H9 (cell line): ENCODE data around the gene YPEL4. TPM values are rescaled to one million over a fixed set of nuclear protein-coding genes. Genes with fewer than 3 reads are reported as not detected.
A peak's percentile ranks its signal among the peaks of the same experiment; 100 is the strongest.

Experiments
- DNase-seq: peaks from one replicate; pipeline ENCODE4 v3.0.0-alpha.2; 2017
- H2AFZ ChIP-seq: one replicate; pipeline ENCODE4 v1.6.1; 2013; ENCODE audit warnings: mild to moderate bottlenecking, low read length, control low read depth, moderate library complexity
- H2AK5ac ChIP-seq: 2 replicates; pipeline ENCODE4 v1.6.1; 2013; ENCODE audit warnings: low read length, control low read depth, mixed read lengths; ENCODE audit not compliant: insufficient read length
- H2BK120ac ChIP-seq: one replicate; pipeline ENCODE4 v1.6.1; 2013; ENCODE audit warnings: low read depth, mild to moderate bottlenecking, low read length, control low read depth, inconsistent platforms; ENCODE audit not compliant: poor library complexity, severe bottlenecking
- H2BK12ac ChIP-seq: 2 replicates; pipeline ENCODE4 v1.6.1; 2013; ENCODE audit warnings: low read length, control low read depth, mixed read lengths, low read depth; ENCODE audit not compliant: insufficient read length
- H2BK15ac ChIP-seq: 2 replicates; pipeline ENCODE4 v1.6.1; 2013; ENCODE audit warnings: low read depth, low read length, control low read depth
- H2BK20ac ChIP-seq: one replicate; pipeline ENCODE4 v1.6.1; 2013; ENCODE audit warnings: low read depth, mild to moderate bottlenecking, low read length, control low read depth, inconsistent platforms; ENCODE audit not compliant: poor library complexity, severe bottlenecking
- H2BK5ac ChIP-seq: 2 replicates; pipeline ENCODE4 v1.6.1; 2013; ENCODE audit warnings: low read length, control low read depth, mixed read lengths; ENCODE audit not compliant: insufficient read length
- H3K14ac ChIP-seq: 2 replicates; pipeline ENCODE4 v1.6.1; 2013; ENCODE audit warnings: low read length, control low read depth; ENCODE audit not compliant: insufficient read depth
- H3K18ac ChIP-seq: 2 replicates; pipeline ENCODE4 v1.6.1; 2013; ENCODE audit warnings: low read depth, mild to moderate bottlenecking, mixed read lengths, low read length, control low read depth; ENCODE audit not compliant: insufficient read length
- H3K23ac ChIP-seq: 2 replicates; pipeline ENCODE4 v1.6.1; 2013; ENCODE audit warnings: low read length, control low read depth, mixed read lengths, low read depth; ENCODE audit not compliant: insufficient read length
- H3K23me2 ChIP-seq: 2 replicates; pipeline ENCODE4 v1.6.1; 2013; ENCODE audit warnings: low read depth, mild to moderate bottlenecking, mixed read lengths, low read length, control low read depth; ENCODE audit not compliant: insufficient read length, poor library complexity, severe bottlenecking
- H3K27ac ChIP-seq: 2 replicates; pipeline ENCODE4 v1.5.1; 2013; ENCODE audit warnings: low read length, control low read depth, mixed read lengths, low read depth; ENCODE audit not compliant: insufficient read length
- H3K27me3 ChIP-seq: 2 replicates; pipeline ENCODE4 v1.6.1; 2013; ENCODE audit warnings: low read length, control low read depth, inconsistent platforms; ENCODE audit not compliant: insufficient read depth
- H3K4ac ChIP-seq: 2 replicates; pipeline ENCODE4 v1.6.1; 2013; ENCODE audit warnings: low read depth, mild to moderate bottlenecking, control low read depth, inconsistent platforms, low read length, moderate library complexity
- H3K4me1 ChIP-seq: 2 replicates; pipeline ENCODE4 v1.6.1; 2013; ENCODE audit warnings: low read length, control low read depth, inconsistent platforms; ENCODE audit not compliant: insufficient read depth
- H3K4me2 ChIP-seq: 2 replicates; pipeline ENCODE4 v1.6.1; 2013; ENCODE audit warnings: low read length, control low read depth, mixed read lengths; ENCODE audit not compliant: insufficient read length, insufficient read depth
- H3K56ac ChIP-seq: 2 replicates; pipeline ENCODE4 v1.6.1; 2013; ENCODE audit warnings: low read depth, mild to moderate bottlenecking, mixed read lengths, low read length, control low read depth; ENCODE audit not compliant: insufficient read length
- H3K79me1 ChIP-seq: 2 replicates; pipeline ENCODE4 v1.6.1; 2013; ENCODE audit warnings: low read depth, mild to moderate bottlenecking, moderate library complexity, low read length, control low read depth, inconsistent platforms; ENCODE audit not compliant: insufficient read depth, poor library complexity, severe bottlenecking
- H3K79me2 ChIP-seq: 2 replicates; pipeline ENCODE4 v1.6.1; 2013; ENCODE audit warnings: low read length, control low read depth, inconsistent platforms; ENCODE audit not compliant: insufficient read depth
- H3K9ac ChIP-seq: 2 replicates; pipeline ENCODE4 v1.6.1; 2013; ENCODE audit warnings: low read length, control low read depth, mixed read lengths; ENCODE audit not compliant: insufficient read length; ENCODE audit errors: extremely low read depth
- H3K9me3 ChIP-seq: one replicate; pipeline ENCODE4 v1.6.1; 2013; ENCODE audit warnings: low read depth, low read length, inconsistent platforms; ENCODE audit not compliant: control insufficient read depth
- H3T11ph ChIP-seq: one replicate; pipeline ENCODE4 v1.6.1; 2013; ENCODE audit warnings: mild to moderate bottlenecking, low read length, control low read depth, inconsistent platforms
- H4K20me1 ChIP-seq: one replicate; pipeline ENCODE4 v1.6.1; 2013; ENCODE audit not compliant: control insufficient read depth, insufficient read length, insufficient read depth
- H4K5ac ChIP-seq: 2 replicates; pipeline ENCODE4 v1.6.1; 2013; ENCODE audit warnings: low read depth, mild to moderate bottlenecking, mixed read lengths, low read length, control low read depth; ENCODE audit not compliant: insufficient read length
- H4K8ac ChIP-seq: replicated peaks from 2 replicates; pipeline ENCODE4 v1.6.1; 2013; ENCODE audit warnings: low read length, control low read depth, mixed read lengths, low read depth; ENCODE audit not compliant: insufficient read length
- H4K91ac ChIP-seq: 2 replicates; pipeline ENCODE4 v1.6.1; 2013; ENCODE audit warnings: low read depth, mild to moderate bottlenecking, moderate library complexity, mixed read lengths, low read length, control low read depth; ENCODE audit not compliant: insufficient read length
- H3K27ac Mint-ChIP-seq, 3 experiments: 2 replicates in 2 of 3; 3 replicates in 1 of 3; pipeline ENCODE4 v1.8.0; 2020 to 2021; ENCODE audit warnings: mixed read lengths in 3 of 3, mild to moderate bottlenecking in 1 of 3, moderate library complexity in 1 of 3
- H3K27me3 Mint-ChIP-seq: 2 replicates; pipeline ENCODE4 v1.8.0; 2021; ENCODE audit warnings: low read depth, mild to moderate bottlenecking, moderate library complexity, mixed read lengths
- H3K36me3 Mint-ChIP-seq, 3 experiments: 2 replicates in 2 of 3; 3 replicates in 1 of 3; pipeline ENCODE4 v1.8.0; 2020 to 2021; ENCODE audit warnings: low read depth in 3 of 3, mixed read lengths in 3 of 3; ENCODE audit not compliant: insufficient read depth in 1 of 3
- H3K4me1 Mint-ChIP-seq, 2 experiments: 2 replicates each; pipeline ENCODE4 v1.8.0; 2020; ENCODE audit warnings: mixed read lengths in 2 of 2
- H3K4me3 Mint-ChIP-seq, 2 experiments: 2 replicates in 1 of 2; 3 replicates in 1 of 2; pipeline ENCODE4 v1.8.0; 2020 to 2021; ENCODE audit warnings: mild to moderate bottlenecking in 2 of 2, mixed read lengths in 2 of 2, moderate library complexity in 1 of 2
- H3K9me3 Mint-ChIP-seq, 2 experiments: 2 replicates in 1 of 2; 3 replicates in 1 of 2; pipeline ENCODE4 v1.8.0; 2020; ENCODE audit warnings: mild to moderate bottlenecking in 2 of 2, mixed read lengths in 2 of 2, moderate library complexity in 1 of 2
- WGBS: extraction: QIAGEN DNeasy Blood & Tissue Kit; methylation state at CpG from one replicate; pipeline ENCODE4 v1.1.7; 2013; ENCODE audit warnings: missing lambda C conversion rate, low lambda C conversion rate, mixed read lengths; ENCODE audit not compliant: insufficient read length; ENCODE audit errors: extremely low coverage; 5-methylcytosine and 5-hydroxymethylcytosine counted together
- total RNA-seq: library from RNA; stranded (reverse); gene quantifications from 2 replicates; pipeline ENCODE4 v1.2.1, GENCODE V29; 2021
- TF ChIP-seq, protein P1 (sequence below): fragments of 200-600 bp; sonication (generic); conservative IDR thresholded peaks from 3 replicates; pipeline ENCODE4 v1.8.0; 2021; ENCODE audit warnings: antibody characterized with exemption, mild to moderate bottlenecking

YPEL4 gene
- total RNA-seq, 1 experiment from 2014 or later: 0.13 TPM

DNA sequence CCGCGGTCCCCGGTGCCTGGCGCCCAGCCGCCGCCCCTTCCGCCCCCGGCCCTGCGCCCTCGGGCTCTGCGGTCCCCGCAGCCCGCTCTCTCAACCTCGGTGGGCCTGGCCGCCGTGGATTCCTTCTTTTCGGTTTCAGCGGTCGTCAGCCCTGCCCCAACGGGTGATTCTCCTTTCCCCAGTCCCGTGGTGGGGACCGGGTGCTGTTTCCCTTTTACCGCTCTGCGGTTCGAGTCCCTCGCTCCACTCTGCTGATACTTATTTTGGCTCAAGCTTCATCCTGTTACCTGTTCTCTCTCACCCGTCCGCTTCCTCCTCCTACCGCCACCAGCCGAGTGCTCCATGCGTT is 18.7 kb upstream of the YPEL4 start:
- Histone ChIP-seq H2BK5ac (no peak overlapping the region), H3K27ac (peak overlapping the region; percentile 93), H3K79me2 (peaks cover 9% of the 10 kb centered on the region; the same call in 1 of the 2 replicates), H3K18ac (peak overlapping the region; percentile 67), H4K8ac (no peak overlapping the region), H3K14ac (peak overlapping the region; percentile 74), H3K56ac (no peak overlapping the region), H4K5ac (no peak overlapping the region), H3K4me1 (no peaks in the 10 kb centered on the region), H3K79me1 (peaks cover 4% of the 10 kb centered on the region), H4K91ac (no peak overlapping the region), H2BK15ac (no peak overlapping the region), H3K27me3 (no peaks in the 10 kb centered on the region), H3K4me2 (peak overlapping the region; percentile 70), H3K23ac (no peak overlapping the region), H2AFZ (no peak overlapping the region), H2BK20ac (no peak overlapping the region), H3K4ac (no peak overlapping the region), H2AK5ac (no peak overlapping the region), H3T11ph (no peak overlapping the region), H3K23me2 (peaks cover 6% of the 10 kb centered on the region), H4K20me1 (no peaks in the 10 kb centered on the region), H3K9me3 (no peaks in the 10 kb centered on the region), H2BK12ac (no peak overlapping the region), H3K9ac (peak overlapping the region; percentile 64), H2BK120ac (no peak overlapping the region)
- peaks cover 0 to 3% of the 10 kb centered on the region in 2 experiments; a peak in 3 of 5 replicates for H3K9me3 Mint-ChIP-seq
- peaks cover 19 to 24% of the 10 kb centered on the region in 2 experiments for H3K4me1 Mint-ChIP-seq
- H3K27ac Mint-ChIP-seq: peak overlapping the region; percentile 86 to 97 (median 96)
- no peak for DNase-seq
- H3K4me3 Mint-ChIP-seq: peak overlapping the region; percentile 91 to 95
- H3K36me3 Mint-ChIP-seq: peaks cover 14 to 23% (median 20%) of the 10 kb centered on the region in 3 experiments
- no peaks in the 10 kb centered on the region for H3K27me3 Mint-ChIP-seq
- TF ChIP-seq, protein P1, sequence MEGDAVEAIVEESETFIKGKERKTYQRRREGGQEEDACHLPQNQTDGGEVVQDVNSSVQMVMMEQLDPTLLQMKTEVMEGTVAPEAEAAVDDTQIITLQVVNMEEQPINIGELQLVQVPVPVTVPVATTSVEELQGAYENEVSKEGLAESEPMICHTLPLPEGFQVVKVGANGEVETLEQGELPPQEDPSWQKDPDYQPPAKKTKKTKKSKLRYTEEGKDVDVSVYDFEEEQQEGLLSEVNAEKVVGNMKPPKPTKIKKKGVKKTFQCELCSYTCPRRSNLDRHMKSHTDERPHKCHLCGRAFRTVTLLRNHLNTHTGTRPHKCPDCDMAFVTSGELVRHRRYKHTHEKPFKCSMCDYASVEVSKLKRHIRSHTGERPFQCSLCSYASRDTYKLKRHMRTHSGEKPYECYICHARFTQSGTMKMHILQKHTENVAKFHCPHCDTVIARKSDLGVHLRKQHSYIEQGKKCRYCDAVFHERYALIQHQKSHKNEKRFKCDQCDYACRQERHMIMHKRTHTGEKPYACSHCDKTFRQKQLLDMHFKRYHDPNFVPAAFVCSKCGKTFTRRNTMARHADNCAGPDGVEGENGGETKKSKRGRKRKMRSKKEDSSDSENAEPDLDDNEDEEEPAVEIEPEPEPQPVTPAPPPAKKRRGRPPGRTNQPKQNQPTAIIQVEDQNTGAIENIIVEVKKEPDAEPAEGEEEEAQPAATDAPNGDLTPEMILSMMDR: no peak
- no CpG with 5 or more reads among the region's 31 CpGs for WGBS
